Mesenteric fat pad (tissue), 1 donor: ENCODE measurements around the gene SLX4. TPM values are rescaled to one million over a fixed set of nuclear protein-coding genes. Genes with fewer than 3 reads are reported as not detected.

Experiments used
- DNase-seq: peaks from one replicate; pipeline ENCODE4 v3.0.0-alpha.2; 2020; ENCODE audit warnings: low spot score
- total RNA-seq: library from RNA; stranded (reverse); fragmentation: NEBNext Ultra II Directional; extraction: Animal tissue kit (Norgen Biotek cat#: 25700); gene quantifications from one replicate; pipeline ENCODE4 v1.2.1, GENCODE V29; 2021
- donor health status: DM: yes; HTN: yes; CAD: no.

SLX4 gene
- total RNA-seq, 1 donor from 2014 or later, result 4.4 TPM

DNA sequence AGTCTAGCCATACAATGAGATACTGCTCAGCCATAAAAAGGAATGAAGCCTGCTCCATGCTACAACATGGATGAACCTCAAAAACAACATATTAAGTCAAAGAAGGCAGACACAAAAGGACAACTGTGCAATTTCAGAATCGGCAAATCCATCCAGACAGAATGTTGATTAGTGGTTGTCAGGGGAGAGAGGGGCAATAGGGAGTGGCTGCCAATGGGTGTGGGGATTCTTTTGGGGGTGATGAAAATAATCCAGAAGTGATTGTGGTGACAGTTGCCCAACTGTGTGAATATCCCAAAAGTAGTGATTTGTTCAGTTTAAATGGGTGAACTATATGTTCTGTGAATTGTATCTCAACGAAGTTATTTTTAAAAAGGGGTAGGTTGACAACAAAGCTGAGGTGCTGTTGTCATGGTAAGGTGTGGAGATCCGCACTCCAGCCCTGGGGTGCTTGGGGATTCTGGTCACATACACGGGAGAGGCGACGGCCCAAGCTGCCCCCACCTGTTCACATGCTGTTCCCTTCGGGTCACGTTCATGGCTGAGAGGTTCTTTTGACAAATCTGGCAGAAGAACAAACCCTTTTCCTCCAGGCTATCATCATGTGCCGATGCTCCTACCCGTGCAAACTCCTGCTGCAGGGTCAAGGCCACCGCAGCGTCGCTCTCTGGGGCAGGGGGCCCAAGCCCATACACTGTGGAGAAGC is 9.6 kb downstream of the SLX4 start:
- DNase-seq, result no peak

DNA sequence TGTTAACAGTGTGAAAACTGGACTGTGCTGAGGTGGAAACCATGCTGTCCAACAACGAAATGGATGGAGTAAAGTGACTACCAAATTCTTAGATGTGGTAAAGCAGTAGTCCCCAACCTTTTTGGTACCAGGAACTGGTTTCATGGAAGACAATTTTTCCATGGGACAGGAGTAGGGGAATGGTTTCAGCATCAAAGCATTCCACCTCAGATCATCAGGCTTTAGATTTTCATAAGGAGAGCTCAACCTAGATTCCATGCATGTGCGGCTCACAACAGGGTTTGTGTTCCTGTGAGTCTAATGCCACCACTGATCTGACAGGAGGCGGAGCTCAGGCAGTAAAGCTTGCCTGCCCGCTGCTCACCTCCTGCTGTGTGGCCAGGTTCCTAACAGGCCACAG is 11.5 kb downstream of the SLX4 start:
- DNase-seq, result no peak

DNA sequence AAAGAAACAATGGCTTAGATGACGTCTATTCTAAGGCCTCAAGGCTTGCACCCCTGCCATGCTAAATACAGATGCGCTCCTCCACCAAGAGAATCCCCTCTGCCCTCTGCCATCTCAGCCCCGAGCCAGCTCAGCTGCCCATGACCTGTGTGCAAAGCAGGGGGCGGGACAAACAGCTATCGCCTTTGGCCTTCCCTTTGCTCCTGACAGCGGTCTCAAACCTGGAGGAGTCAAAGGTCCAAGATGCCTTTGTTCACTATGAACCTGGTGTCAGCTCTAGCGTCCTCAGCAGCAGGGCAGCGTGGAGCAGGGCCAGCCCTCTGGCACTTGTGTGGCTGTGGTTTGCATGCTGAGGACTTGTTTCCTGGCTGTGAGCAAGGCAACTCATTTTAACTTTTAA is 12.3 kb downstream of the SLX4 start:
- no peak for DNase-seq

DNA sequence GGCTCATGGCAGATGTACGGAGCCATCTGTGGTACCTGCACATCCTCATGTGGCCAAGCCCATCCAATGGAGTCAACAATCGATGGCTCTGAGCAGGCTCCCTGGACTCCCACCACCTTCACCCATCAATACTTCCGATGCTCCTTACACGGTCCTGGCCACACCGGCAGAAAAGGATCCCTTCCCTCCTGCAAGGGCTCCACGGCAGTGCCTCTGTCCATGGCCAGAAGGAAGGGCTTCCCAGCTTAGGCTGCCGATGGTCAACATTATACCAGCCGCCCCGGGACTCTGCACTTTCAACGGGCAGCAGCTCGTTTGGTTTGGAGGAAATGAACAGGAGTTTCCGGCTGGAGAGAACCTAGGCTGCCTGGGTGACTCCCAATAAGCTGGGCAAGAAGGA is 13.2 kb downstream of the SLX4 start:
- no peak for DNase-seq

DNA sequence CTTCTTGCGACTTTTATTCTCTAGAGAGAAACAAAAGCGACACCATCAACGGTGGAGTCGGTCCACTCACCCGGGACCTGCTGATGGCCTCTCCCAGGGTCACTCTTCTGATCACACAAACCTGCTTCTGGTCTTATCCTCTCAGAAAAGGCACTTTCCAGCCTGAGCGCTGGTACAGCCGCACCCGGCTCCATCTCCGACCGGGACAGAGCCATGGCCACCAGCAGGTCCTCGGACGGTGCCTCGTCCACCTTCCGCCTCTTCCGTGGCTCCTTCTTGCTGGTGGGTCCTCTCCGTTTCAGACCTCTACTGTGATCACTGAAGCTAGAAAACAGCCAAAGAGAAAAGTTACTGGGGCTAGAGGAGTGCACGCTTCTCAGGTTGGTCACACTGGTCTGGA is 13.7 kb downstream of the SLX4 start:
- no peak for DNase-seq

DNA sequence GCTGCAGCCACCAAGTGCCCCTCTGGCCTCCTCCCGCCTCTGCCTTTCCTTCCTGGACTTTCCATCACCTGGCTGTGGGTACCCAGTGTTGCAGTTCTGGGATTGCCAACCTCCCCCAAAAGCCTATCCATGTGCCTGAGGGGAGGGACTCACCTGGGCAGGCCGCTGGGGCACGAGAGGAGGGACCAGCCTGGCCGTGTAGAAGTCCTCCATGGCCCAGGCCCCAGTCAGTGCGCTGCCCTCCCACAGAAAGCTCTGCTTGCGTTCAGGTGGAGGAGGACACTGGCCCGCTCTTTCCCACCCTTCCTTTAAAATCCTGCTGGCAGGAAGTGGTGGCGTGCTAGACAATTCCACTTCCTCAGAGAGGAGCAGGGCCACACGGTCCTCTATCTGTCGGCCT is 14.2 kb downstream of the SLX4 start:
- no peak for DNase-seq

DNA sequence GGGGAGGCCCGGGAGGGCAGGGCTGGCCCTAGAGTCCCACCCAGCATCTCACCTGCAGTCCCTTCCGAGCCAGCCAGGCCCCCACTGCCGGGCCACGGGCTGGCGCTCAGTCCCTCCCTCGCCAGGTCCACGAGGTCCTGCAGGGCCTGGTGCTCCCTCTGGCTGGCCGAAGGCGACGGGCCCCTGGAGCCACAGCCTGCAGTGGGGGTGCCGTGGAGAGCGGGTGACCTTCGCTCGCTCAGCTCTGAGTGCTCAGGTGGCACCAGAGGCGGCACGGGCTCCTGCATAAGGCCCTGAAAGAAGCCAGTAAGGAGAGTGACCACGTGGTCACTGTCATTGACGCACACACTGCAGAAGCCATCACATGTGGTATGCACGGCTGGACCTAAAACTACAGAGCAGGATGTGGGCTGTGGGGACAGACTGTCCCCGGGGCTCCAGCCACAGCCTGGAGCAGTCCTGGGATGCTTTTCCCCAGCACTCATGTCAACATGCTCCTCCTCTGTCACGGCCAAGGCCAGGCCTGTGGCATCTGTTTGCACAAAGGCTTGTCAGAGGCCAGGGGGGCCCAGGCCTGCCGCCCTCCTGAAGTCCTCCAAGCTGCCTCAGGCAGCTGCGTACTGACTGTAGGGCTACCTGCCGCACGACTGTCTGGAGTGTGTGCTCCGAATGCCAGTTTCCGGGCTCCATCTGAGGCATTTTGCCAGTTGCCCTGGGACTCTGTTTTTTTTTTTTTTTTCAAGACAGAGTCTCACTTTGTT is 15.1 kb downstream of the SLX4 start:
- DNase-seq, result no peak

DNA sequence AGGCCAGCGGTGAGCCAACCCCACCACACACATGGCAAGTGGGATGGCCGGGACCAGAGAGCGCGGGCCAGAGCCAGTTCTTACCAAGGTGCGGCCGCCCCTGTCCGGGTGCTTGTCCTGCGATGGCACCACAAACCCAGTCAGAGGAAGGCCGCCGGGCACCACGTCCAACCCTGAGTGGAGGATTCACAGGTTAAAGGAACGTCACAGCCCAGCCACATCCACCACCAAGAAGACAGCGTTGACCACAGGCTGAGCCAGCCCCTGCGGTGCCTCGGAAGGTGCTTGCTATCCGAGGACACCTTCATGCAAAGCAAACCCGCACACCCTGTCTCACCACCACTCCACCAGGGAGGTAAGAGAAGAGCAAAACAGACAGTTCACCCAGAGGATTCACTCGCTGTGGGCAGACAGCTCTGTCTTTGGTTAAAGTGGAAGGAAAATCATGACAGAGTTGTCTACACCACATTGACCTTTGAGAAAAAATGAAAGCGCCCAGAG is 15.8 kb downstream of the SLX4 start:
- DNase-seq, result no peak

DNA sequence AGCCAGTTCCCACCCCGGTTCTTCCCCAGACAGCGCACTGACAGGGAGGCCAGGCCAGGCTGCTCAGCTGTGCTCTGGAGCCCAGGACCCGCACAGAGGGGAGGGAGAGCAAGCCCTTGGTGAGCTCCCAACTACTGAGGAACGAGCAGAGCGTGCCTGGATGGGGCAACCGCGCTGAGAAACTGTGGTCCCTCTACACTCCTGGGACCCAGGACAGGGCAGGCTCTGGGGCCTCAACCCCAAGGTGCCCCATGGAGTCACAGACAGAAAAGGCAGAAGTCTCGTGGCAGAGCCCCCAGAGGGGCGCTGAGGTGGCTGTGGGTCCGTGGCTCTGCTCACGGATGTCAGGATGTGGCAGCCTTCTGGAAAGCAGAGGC is 16.3 kb downstream of the SLX4 start:
- DNase-seq, result no peak

DNA sequence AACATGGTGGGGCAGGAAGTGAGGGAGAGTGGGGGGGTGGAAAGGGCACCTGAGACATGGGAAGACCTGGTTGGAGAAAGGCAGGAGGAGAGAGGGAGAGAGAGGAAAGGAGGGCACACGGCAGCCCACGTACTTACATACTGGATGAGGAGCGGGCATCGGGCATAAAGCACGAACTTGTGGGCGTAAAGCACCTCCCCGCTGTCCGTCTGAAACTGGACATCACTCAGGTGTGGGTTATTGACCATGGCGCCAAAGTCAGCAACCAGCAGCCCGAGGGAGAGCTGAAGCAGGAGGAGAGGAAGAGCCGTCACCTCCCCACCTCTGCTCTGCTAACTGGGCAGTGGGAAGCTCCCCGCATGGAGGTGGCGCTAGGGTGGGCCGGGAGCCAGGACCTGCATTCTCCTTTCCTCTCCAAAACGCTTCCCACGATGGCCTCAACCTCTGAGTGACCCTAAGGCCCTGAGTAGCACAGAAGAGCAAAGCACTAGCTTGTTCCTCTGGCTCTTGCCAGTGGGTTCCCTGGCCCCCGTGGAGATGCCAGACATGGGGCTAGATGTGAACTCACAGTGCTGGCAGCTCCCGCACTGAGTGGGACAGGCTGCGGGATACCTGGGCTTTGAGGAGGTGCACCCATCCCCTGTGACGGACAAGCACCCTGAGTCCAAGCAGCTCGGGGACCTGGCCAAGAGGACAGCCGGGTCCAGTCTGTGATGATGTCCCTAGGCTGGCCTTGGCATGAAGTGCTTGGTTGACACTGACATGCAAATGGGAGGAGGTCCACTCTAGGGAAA is 16.9 kb downstream of the SLX4 start:
- no peak for DNase-seq

DNA sequence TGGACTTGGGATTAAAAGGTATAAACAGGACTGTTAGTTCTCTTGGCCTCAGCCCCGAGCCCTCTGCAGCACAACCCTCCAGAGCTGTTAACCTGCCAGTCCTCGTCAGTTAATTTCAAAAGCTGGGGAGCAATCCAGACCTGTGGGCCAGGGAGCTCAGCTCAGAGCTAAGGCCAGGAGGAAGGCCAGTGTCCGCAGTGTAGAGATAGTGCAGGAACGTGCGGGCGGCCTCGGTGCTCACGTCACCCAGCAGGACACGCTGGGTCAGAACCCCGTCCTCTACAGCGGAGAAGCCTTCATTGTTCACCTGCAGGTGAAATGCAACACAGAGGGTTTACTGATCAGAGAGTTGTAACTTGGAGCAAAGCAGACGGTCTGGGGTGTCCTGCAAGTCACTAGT is 18.8 kb downstream of the SLX4 start:
- no peak for DNase-seq

DNA sequence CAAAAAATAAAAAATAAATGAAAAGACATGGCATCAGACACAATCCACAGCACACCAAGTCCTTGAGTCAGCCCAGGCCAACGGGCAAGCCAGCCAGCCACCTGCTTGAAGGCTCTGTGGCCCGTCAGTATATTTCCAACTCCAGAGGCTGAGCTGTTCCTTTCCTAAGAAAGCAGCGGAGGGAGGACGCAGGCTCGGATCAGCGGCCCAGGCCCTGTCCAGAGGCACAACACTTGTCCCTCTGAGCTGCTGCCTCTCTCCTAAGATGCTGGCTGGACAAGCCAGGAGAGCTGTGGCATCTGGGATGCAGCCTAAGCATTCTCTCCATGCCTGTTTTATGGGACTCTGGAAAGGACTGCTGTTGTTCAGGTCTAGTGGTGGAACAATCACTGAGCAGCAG is 19.4 kb downstream of the SLX4 start:
- DNase-seq, result no peak

DNA sequence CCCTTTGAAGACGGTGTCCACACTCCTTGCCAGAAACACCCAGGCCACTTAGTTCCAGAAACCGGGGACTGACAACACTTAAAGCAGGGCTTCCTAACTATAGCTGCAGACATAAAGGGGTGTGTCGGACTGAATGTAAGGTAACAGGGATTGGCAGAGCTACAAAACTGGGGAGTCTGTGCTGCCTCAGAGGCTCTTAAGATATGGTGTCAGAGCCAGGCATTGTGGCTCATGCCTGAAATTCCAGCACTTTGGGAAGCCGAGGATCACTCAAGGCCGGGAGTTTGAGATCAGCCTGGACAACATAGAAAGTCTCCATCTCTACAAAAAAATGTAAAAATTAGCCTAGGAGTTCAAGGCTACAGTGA is 20.0 kb downstream of the SLX4 start:
- no peak for DNase-seq

DNA sequence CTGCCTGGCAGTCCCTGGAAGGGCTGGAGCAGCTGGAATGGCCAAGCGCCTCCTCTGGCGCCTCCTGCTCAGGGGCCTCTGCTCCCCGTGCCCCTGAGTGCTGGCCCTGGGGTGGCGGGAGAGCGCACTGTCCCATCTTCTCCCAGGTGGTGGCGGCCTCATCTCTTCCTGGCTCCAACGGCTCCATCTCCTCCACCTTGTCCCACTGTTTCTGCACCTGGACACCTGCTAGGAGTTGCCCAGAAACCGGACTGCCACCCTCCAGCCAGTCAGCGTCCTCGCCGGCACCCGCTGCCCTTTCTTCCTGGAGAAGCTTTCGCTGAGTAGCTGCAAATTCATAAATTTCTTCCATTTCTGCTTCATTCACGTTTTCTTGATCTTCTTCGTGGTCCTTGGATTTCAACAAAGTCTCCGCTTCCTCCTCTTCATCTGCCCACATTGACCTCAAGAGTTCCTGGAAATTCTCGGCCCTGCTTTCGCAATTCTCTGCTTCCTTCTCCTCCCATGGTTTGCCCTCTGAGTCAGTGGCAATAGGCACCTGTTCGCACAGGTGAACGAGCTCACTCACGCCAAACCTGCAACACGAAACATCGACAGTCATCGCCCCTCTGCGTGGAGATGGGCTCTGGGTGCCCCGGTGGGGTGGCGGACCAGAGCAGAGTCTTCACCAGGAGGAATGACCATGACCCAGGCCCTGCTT is 20.5 kb downstream of the SLX4 start:
- DNase-seq, result no peak

DNA sequence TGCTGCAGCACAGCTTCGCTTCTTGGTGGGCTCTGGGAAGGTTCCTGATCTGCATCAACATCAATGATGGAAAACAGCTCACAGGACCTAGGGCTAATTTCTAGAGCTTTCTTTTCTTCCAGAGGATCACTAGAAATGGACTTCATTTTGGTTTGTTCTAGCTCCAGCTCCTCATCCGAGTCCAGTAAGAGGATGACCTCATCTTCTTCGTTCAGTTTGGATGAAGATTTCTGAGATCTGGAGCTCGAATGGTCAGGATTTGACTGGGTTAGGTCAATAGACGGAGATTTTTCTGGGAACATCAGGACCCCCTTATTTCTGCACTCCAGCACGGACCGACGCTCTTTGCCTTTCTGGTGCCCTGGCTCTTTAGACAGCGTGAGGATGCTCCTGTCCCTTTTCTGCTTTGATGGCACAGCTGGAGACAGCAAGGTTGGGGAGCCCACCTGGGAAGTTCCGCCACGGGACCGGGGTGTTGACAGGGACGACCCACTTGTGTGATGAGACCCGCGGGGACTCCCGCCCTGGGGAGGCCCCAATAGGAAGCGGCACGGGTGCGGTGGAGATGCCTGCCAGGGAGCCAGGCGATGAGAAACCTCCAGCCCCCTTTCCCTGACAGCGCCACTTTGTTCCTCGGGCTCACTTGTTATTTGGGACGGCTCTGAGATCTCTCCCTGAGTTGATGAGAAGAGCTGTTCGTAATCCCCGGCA is 21.3 kb downstream of the SLX4 start:
- DNase-seq, result no peak

DNA sequence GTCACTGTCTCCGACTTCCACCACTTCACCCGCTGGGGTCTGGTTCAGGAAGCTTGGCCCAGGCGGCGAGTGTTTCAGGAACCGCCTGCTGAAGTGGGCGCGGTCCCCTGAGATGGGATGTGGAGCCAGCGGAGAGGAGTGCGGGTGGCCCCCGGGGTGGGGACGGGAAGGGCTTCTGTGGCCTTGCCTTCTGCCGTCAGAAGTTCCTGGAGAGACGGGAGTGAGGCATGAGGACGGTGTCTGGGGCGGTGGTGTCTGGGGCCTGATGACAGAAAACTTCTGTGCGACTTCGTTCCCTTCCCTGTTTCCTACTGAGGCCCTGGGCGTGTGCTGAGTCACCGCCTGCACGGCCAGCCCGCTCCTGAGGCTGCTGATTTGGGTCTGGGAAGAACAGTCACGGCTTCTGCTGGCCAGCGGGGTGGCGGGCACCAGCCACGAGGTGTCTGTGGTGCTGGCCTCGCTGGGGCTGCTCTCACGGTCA is 21.9 kb downstream of the SLX4 start:
- no peak for DNase-seq

DNA sequence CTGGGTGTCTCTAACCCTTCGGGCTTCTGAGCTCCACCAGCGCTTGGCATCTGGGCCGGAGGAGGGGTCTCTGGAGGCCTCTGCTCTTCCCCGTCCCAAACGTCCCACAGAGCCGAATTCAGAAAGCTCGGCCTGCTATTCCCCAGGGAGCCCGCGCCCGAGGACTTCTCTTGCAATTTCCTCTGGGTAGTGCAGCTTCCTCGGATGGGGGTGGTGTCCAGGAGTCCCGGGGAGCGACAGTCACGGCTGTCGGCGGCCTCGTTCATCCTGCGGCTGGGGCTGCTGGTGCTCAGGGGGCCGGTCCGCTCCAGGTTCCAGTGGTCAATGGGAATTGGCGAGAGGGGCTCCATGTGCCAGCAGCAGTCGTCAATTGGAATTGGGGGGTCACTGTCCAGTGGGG is 22.4 kb downstream of the SLX4 start:
- DNase-seq, result no peak

DNA sequence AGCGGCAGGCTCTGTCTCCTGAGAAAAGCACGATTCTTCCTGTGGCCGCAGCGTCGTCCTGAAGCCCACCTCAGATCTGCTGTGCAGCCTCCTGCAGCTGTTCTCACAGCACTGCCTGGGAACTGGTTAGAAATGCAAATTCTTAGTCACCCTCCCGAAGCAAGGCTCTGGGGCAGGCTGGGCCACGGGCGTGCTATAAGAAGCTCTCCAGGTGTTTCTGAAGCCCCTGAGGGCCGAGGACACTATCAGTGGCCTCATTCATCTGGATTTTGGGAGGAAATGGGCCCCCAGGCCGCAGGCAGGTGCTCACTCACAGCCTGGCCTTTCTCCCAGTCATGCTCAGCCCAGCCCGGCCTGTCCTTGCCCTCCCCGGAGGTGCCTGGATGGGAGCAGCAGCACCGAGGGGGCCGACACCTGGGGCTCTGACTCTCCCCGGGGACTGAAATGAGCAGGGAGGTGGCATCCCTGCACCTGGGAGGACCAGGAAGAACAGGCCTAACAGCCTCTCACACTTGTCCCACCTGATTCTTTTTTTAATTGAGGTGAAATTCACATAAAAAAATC is 23.8 kb downstream of the SLX4 start:
- DNase-seq, result no peak

DNA sequence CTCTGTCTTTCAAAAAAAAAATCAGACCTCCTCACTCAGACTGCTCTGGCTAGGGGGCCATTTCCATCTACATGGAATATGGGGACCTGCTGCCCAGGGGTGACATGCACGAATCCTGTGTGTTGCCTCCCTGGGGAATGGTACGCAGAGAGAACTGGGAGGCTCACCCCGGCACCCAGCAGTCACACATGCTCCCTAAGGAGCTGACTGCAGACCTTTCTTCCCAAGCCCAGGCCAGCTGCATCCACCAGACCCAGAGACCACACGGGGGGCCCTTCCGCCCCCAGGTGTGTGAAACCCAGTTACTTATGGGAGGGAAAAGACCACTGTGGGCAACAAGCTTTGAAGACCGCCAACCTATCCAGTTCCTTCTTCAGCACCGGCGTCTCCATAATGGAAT is 27.0 kb downstream of the SLX4 start:
- no peak for DNase-seq

DNA sequence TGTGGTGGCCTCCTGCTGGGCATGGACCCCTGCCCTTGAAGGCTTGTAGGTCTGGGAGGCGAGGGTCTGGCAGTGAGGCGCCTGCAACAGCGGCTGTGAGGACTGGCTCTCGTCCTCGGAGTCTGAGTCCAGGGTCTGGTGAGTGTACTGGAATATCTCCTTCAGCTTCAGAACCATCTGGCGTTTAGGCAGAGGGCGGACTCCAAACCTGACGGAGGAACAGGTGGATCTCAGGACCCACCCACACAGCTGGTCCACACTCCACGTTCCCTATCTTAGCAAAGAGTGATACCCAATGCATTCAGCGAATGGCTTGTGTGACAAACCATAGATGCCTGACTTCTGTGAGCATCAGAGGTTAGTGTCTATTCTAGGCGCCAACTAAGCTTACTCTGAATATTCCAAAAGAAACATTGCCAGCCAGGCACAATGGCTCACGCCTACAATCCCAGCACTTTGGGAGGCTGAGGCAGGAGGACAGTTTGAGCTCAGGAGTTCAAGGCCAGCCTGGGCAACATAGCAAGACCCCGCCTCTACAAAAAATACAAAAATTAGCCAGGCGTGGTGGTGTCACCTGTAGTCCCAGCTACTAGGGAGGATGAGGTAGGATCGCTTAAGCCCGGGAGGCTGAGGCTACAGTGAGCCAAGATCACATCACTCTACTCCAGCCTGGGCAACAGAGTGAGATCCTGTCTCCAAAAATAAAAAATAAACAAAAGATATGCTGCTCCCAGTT is 27.9 kb downstream of the SLX4 start:
- no peak for DNase-seq
